Astrocyte of the spinal cord (primary cell): Measurements from ENCODE around the gene SHQ1.

Source experiments
- DNase-seq: peaks from one replicate; pipeline ENCODE4 v3.0.0; 2011; ENCODE audit warnings: low read depth, low spot score
- H3K4me3 ChIP-seq: 2 replicates; pipeline ENCODE4 v1.5.1; 2011; ENCODE audit warnings: low read depth, mild to moderate bottlenecking, low read length, moderate library complexity
- in situ Hi-C: cut with HindIII; loops from 2 replicates; pipeline ENCODE4 v1.10.0; 2017; ENCODE audit warnings: low sequenced_read_pairs
- TF ChIP-seq, protein P1 (sequence below): IDR thresholded peaks from 2 replicates; pipeline ENCODE4 v1.5.1; 2012; ENCODE audit warnings: low read depth, mild to moderate bottlenecking, low read length, inconsistent platforms

SHQ1 gene

DNA sequence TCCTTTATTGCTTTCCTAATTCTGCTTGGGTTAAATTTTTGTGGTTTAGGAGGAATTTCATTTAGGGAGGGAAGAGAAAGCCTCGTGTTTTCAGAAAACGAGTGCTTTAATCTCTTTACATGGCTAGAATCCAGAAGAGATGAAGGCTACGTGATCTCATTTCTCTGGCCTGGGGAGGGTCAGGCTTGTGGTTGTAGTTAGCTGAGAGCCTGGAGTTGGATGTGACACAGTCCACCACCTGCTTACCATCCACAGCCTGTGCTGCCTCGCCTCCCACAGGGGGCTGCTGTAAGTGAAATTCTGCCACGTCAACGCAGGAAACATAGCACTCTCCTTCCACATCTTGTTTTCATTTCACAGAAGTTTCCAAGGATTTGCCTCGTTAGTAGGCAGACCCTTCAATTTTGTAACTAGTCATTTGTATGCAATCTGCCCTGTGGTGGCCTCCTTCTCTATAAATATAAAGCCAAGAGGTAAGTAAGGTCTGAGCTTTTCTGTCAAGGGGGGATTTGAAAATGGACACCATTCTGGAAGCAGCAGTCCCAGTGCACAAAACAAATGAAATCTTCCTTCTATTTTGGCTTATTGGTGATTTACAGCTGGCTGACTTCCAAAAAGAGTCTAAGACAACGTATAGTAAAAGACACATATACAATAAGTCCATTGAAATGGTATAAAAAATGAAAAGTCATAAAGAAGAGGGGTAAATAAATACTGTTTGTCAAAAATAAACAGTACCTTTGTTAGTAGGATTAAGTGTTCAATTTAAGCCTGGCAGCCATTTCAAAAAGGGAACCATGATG, 43.0 kb upstream of the SHQ1 start:
- DNase-seq = peak; percentile 99
- in situ Hi-C loops = no loop called here
- H3K4me3 ChIP-seq = peak overlapping the region; percentile 15
- TF ChIP-seq, protein P1, sequence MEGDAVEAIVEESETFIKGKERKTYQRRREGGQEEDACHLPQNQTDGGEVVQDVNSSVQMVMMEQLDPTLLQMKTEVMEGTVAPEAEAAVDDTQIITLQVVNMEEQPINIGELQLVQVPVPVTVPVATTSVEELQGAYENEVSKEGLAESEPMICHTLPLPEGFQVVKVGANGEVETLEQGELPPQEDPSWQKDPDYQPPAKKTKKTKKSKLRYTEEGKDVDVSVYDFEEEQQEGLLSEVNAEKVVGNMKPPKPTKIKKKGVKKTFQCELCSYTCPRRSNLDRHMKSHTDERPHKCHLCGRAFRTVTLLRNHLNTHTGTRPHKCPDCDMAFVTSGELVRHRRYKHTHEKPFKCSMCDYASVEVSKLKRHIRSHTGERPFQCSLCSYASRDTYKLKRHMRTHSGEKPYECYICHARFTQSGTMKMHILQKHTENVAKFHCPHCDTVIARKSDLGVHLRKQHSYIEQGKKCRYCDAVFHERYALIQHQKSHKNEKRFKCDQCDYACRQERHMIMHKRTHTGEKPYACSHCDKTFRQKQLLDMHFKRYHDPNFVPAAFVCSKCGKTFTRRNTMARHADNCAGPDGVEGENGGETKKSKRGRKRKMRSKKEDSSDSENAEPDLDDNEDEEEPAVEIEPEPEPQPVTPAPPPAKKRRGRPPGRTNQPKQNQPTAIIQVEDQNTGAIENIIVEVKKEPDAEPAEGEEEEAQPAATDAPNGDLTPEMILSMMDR = peak; percentile 19

DNA sequence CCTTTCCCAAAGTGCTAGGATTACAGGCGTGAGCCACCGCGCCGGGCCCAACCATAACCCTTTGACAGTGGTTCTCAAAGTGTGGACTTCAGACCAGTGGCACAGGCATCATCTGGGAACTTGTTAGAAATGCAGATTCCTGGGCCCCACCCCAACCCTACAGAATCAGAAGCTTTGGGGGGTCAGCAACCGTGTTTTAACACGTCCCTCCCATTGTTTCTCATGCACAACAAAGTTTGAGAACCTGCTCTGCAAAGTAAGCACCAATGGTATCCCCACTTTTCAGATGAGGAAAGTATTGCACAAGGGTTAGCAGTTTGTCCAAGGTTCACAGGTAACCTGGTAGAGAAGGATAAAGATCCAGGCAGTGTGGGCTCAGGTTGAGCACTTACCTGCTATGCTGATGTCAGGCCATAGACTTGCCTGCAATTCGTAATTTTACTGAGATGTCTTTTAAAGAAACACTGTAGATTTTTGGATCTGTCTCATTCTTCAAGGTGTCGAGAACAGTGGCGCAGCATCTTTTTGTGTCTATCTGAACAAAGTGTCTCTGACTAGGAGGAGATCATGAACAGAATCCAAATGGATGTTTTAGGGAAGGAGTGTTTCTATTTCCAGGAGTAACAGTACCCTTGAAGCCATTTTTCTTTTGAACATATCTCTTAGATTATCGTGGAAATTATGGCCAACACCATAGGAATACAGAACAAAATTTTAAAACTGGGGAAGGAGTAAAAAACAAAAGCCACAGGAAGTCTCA, 42.1 kb upstream of the SHQ1 start:
- TF ChIP-seq, protein P1 = no peak
- H3K4me3 ChIP-seq = no peak overlapping the region
- in situ Hi-C loops = no loop called here
- DNase-seq = no peak

DNA sequence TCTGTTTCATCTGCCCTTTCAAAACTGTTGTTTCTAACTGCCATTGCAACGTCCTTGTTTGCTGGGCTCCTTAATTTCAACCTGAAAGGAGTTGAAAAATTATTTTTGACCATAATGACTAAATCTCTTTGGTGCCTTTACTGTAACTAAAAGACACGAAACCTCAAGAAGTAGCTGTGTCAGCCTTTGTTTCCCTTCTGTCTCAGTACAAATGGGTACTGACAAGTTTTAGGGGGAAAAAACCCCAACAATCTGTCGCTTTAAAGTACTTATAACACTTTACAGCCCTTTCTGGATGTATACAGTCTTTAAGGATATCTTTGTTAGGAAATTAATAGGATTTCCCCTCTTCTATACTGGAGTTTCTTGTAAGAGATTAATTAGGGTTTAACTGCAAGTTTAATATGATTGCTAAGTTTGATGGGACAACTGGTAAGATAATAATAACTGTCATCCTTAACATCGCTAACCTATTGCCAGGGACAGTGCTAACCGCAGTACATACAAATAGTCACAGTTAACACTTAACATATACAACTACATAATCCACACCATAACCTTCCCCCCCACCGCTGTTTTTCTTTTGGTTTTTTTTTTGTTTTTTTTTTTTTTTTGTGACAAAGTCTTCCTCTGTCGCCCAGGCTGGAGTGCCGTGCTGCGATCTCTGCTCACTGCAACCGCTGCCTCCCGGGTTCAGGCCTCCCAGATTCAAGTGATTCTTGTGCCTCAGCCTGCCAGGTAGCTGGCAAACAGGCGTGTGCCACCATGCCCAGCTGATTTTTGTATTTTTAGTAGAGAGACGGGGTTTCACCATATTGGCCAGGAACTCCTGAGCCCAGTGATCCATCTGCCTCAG, 41.3 kb upstream of the SHQ1 start:
- in situ Hi-C loops = no loop called here
- H3K4me3 ChIP-seq = peak overlapping the region; percentile 69
- TF ChIP-seq, protein P1 = no peak
- peak; percentile 16 for DNase-seq

DNA sequence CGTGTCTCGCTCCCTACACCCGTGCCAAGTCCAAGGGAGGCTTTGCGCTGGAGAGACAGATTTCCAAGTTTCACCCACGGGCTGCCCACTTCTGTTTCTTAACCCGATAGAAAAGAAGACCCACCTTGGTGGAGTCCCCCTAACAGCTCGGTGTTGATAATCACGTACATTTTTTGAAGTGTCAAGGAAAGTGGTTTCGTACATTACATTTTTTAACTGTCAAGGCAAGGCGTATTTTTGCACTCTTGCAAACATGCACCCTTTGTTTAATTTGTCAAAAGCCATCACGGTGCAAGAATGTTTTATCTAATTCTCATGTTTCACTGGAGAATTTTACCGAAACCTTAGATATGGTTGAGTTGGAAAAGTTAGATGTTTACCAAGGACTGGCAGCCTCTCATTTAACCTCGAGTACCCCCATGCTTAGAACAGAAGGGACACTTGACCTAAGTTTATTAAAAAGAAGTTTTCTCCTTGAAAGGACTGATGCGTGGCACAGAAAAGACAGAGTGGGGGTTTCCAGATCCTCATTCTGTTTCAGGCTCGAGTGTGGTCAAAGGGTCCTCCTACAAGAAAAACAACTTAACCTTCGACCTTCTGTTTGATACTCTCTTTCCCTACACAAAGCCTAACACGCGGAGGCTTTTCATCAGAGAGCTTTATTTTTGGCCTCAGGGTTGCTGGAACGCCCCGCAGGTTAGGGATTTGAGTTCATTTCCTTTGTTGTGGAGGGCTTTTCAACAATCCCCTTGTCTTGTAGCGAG, 40.5 kb upstream of the SHQ1 start:
- H3K4me3 ChIP-seq = peak overlapping the region; percentile 69
- in situ Hi-C loops = no loop called here
- peak; percentile 37 for DNase-seq
- TF ChIP-seq, protein P1 = no peak

DNA sequence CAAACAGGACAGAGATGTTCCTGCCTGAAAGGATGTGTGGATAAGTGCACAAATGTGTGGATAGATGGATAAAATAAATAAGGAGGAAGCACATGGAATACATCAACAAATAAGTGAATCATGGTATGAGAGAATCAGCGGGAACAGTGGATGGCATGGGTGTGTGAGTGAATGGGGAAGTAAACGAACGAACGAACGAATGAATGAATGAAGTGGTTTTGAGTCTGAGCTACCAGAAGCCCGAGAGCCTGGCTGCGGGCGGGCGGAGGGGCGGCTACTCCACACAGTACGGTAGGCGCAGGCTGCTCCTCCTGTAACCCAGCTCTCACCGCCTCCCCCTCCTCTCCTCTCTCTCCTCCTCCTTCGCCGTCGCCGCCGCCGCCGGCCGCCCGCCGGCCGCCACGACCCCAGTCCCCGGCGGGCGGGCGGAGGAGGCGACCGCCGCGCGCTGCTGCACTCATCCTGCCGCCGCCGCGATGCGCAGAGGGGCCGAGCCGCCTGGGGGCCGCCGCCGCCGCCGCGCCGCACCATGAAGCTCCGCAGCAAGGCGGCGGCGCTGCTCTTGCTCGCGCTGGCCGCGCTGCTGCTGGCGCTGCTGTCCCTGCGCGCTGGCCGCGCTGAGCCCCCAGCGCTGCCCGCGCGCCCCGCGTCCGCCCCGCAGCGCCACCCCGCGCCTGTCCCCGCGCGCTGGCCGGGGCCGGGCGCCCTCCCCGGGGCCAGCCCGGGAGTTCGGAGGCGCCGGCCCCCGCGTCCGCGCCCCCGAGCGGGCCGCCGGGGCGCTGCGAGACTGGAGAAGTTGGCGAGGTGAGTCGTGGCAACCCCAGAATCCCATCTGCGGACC, 39.7 kb upstream of the SHQ1 start, which contains the start of gene GXYLT2:
GXYLT2 (plus strand) TSS at position 342 of the 841 bp plus-strand sequence; CDS start at position 530, 188 bp downstream.
- in situ Hi-C loops = no loop called here
- DNase-seq = peak; percentile 80
- TF ChIP-seq, protein P1 = no peak
- H3K4me3 ChIP-seq = peak within 1 kb of the TSS; percentile 69
